ENCODE data around the gene ZNF397. TPM values are rescaled to one million over a fixed set of nuclear protein-coding genes. Genes with fewer than 3 reads are reported as not detected.
A peak's percentile ranks its signal among the peaks of the same experiment; 100 is the strongest.

Gene ZNF397
- total and polyA plus RNA-seq, 4 donors: 3.8 to 20.0 (median 9.6) TPM

DNA sequence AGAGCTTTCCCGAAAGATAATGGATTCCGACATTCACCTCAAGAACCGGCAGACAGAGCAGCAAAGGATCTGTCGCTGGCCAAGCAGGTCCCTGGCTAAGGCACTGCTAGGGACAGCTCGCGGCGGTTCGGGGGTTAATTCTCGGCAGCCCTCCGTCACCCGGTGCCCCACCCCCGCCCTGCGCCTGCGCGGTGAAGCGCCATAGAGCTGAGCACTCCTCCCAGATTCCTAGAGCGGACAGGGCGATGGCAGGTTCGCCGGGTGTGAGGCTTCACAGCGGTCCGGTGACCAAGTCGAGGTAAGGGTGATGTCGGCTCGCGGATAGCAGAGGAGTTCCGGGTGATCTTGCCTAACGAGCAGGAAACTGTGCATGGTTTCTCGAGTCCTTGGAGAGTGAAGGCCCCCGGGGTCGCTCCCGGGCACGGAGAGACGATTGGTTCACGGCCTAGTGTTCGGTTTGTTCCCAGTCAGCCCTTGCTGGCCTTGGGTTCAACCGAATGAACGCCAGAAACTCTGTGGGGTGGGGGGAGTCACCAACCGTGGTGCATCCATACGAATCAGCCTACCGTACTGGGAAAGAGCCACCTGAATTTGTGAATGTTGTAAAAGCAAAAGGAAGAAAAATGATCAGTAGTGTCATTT, 49.4 kb downstream of the ZNF397 start, which contains the start of gene ZSCAN30:
ZSCAN30 (minus strand) TSS at position 136 of the 642 bp plus-strand sequence. CDS start 25,877 bp downstream, outside the sequence.
- peak within 1 kb of the TSS; percentile 92 to 94 for H3K9ac ChIP-seq (ENCODE audit: low read depth in 1 of 2, low read length in 2 of 2)
- TF ChIP-seq REST (IDR thresholded peaks at IDR 0.05) (peak; percentile 71), ATF3 (IDR thresholded peaks at IDR 0.05) (peak; percentile 56), HNF4G (IDR thresholded peaks at IDR 0.05) (no peak), NR2F2 (IDR thresholded peaks at IDR 0.05) (peak; percentile 74), HNF4A (conservative IDR thresholded peaks at IDR 0.05) (peak; percentile 21 to 40), YY1 (IDR thresholded peaks at IDR 0.05) (peak; percentile 90), RXRA (IDR thresholded peaks at IDR 0.05) (peak; percentile 67 to 76), CTCF (IDR thresholded peaks at IDR 0.05; ENCODE audit: low read depth, low read length, missing input control) (no peak), JUND (IDR thresholded peaks at IDR 0.05) (peak; percentile 59 to 65), SP1 (IDR thresholded peaks at IDR 0.05) (peak; percentile 69), GABPA (IDR thresholded peaks at IDR 0.05 in 1 of 2, conservative IDR thresholded peaks at IDR 0.05 in 1 of 2) (peak; percentile 3 to 82), ZBTB33 (IDR thresholded peaks at IDR 0.05) (peak; percentile 64), TAF1 (conservative IDR thresholded peaks at IDR 0.05) (peak; percentile 73), MAX (IDR thresholded peaks at IDR 0.05) (peak; percentile 84), RAD21 (IDR thresholded peaks at IDR 0.05) (peak; percentile 23 to 38), FOXA2 (IDR thresholded peaks at IDR 0.05) (no peak), EGR1 (IDR thresholded peaks at IDR 0.05; ENCODE audit: low read depth in 2 of 2) (peak; percentile 49 to 76), FOXA1 (IDR thresholded peaks at IDR 0.05) (peak; percentile 43)
- H3K27ac ChIP-seq (ENCODE audit: low read depth in 1 of 2, low read length in 2 of 2): peak within 1 kb of the TSS; percentile 65 to 87
- WGBS: under 1% methylated on average over 41 of the region's 41 CpGs
- peak within 1 kb of the TSS; percentile 53 to 83 (median 71) for H3K4me3 ChIP-seq (ENCODE audit: low read depth in 1 of 3, low read length in 3 of 3)
- peak; percentile 98 for DNase-seq (ENCODE audit: low spot score)
- H3K27me3 ChIP-seq (ENCODE audit: control insufficient read depth in 4 of 4, insufficient read depth in 4 of 4, low read length in 3 of 4): no peaks in the 10 kb centered on the region
- no peaks in the 10 kb centered on the region for H3K9me3 ChIP-seq (ENCODE audit: control insufficient read depth in 4 of 4, low read length in 3 of 4)
- H3K4me1 ChIP-seq (ENCODE audit: control insufficient read depth in 4 of 4, insufficient read depth in 4 of 4, low read length in 3 of 4): peaks cover 5 to 19% (median 10%) of the 10 kb centered on the region in 4 donors
- peaks cover 2 to 8% (median 4%) of the 10 kb centered on the region in 4 donors for H3K36me3 ChIP-seq (ENCODE audit: control insufficient read depth in 4 of 4, insufficient read depth in 3 of 4, low read depth in 1 of 4, low read length in 3 of 4)

All from liver (tissue), 9 donors.